H1 (cell line): ENCODE measurements around the gene LMTK2. TPM values are rescaled to one million over a fixed set of nuclear protein-coding genes. Genes with fewer than 3 reads are reported as not detected.

ENCODE experiments used
- CTCF ChIA-PET: fragments of 300-600 bp; sonication (Branson Sonifier 250); formaldehyde crosslinking; loops from one replicate; lab custom pipeline; 2021; ENCODE audit not compliant: partially characterized antibody; lab: Charles Lee
- POLR2A ChIA-PET: fragments of 300-600 bp; sonication (Branson Sonifier 250); formaldehyde crosslinking; loops from one replicate; lab custom pipeline; 2021; ENCODE audit warnings: inconsistent platforms; ENCODE audit not compliant: partially characterized antibody; lab: Charles Lee
- DNase-seq, 2 experiments: peaks; one replicate each; pipeline versions ENCODE4 v3.0.0 to v3.0.0-alpha.2; 2010 to 2022; ENCODE audit warnings: low spot score in 2 of 2, low read depth in 1 of 2, mixed read lengths in 1 of 2
- FAIRE-seq: peaks from 2 replicates; lab custom pipeline; 2011; peaks lifted over from hg19 to GRCh38; lab: Jason Lieb, UNC
- H2AFZ ChIP-seq: 2 replicates; pipeline ENCODE4 v1.8.1; 2012; ENCODE audit warnings: low read length, inconsistent platforms
- H2AK5ac ChIP-seq: 2 replicates; pipeline ENCODE4 v1.6.1; 2013; ENCODE audit warnings: low read depth, low read length
- H2BK120ac ChIP-seq: replicated peaks from 2 replicates; pipeline ENCODE3; 2013; ENCODE audit warnings: low read depth, low read length, inconsistent platforms
- H2BK12ac ChIP-seq: 2 replicates; pipeline ENCODE4 v1.6.1; 2013; ENCODE audit warnings: low read depth, low read length
- H2BK15ac ChIP-seq: 2 replicates; pipeline ENCODE4 v1.6.1; 2013; ENCODE audit warnings: low read length
- H2BK20ac ChIP-seq: 2 replicates; pipeline ENCODE4 v1.6.1; 2013; ENCODE audit warnings: low read length
- H2BK5ac ChIP-seq: 2 replicates; pipeline ENCODE4 v1.6.1; 2013; ENCODE audit warnings: low read depth, low read length
- H3K14ac ChIP-seq: 2 replicates; pipeline ENCODE4 v1.6.1; 2013; ENCODE audit warnings: inconsistent platforms; ENCODE audit not compliant: insufficient read length
- H3K18ac ChIP-seq: 2 replicates; pipeline ENCODE4 v1.6.1; 2013; ENCODE audit warnings: low read length; ENCODE audit errors: extremely low read depth
- H3K23ac ChIP-seq: 2 replicates; pipeline ENCODE4 v1.6.1; 2013; ENCODE audit warnings: inconsistent platforms; ENCODE audit not compliant: insufficient read length
- H3K23me2 ChIP-seq: 2 replicates; pipeline ENCODE4 v1.6.1; 2013; ENCODE audit warnings: low read depth, low read length
- H3K27ac ChIP-seq: 2 replicates; pipeline ENCODE4 v1.6.1; 2011; ENCODE audit warnings: low read depth, low read length, inconsistent platforms
- H3K27me3 ChIP-seq, 4 experiments: replicated peaks in 1 of 4; 1 replicate in 1 of 4; 2 replicates in 3 of 4; pipeline versions ENCODE4 v1.6.1 to v1.8.1; 2011 to 2013; ENCODE audit warnings: low read length in 3 of 4, mild to moderate bottlenecking in 3 of 4, inconsistent platforms in 2 of 4, mixed read lengths in 2 of 4, moderate library complexity in 1 of 4; ENCODE audit not compliant: control insufficient read depth in 3 of 4, insufficient read depth in 3 of 4; ENCODE audit errors: extremely low read depth in 1 of 4
- H3K36me3 ChIP-seq, 4 experiments: 2 replicates each; pipeline versions ENCODE4 v1.6.1 to v1.8.1; 2011 to 2013; ENCODE audit warnings: mild to moderate bottlenecking in 4 of 4, low read length in 3 of 4, moderate library complexity in 2 of 4, control low read depth in 1 of 4, inconsistent platforms in 1 of 4; ENCODE audit not compliant: insufficient read depth in 4 of 4, control insufficient read depth in 2 of 4
- H3K4ac ChIP-seq: replicated peaks from 2 replicates; pipeline ENCODE3; 2013; ENCODE audit warnings: low read length, low read depth, mixed read lengths, inconsistent platforms; ENCODE audit not compliant: insufficient read length
- H3K4me1 ChIP-seq, 4 experiments: replicated peaks in 1 of 4; 1 replicate in 1 of 4; 2 replicates in 3 of 4; pipeline versions ENCODE4 v1.6.1 to v1.8.1; 2011 to 2013; ENCODE audit warnings: low read length in 3 of 4, inconsistent platforms in 2 of 4, mixed read lengths in 1 of 4; ENCODE audit not compliant: insufficient read depth in 4 of 4, control insufficient read depth in 3 of 4
- H3K4me2 ChIP-seq, 2 experiments: 2 replicates each; pipeline versions ENCODE4 v1.6.1 to v1.8.1; 2011 to 2013; ENCODE audit warnings: low read depth in 2 of 2, low read length in 2 of 2, control low read depth in 1 of 2, inconsistent platforms in 1 of 2, mild to moderate bottlenecking in 1 of 2; ENCODE audit not compliant: insufficient read depth in 1 of 2
- H3K4me3 ChIP-seq, 4 experiments: fragments of 200-600, 300-600 bp in 1 of 4; sonication (generic), shearing (Covaris generic), sonication (Bioruptor Twin) in 1 of 4; 2 replicates each; pipeline versions ENCODE4 v1.5.1 to v1.8.1; 2011 to 2016; ENCODE audit warnings: low read length in 4 of 4, low read depth in 3 of 4, control low read depth in 2 of 4, inconsistent platforms in 2 of 4, mild to moderate bottlenecking in 2 of 4, mixed read lengths in 1 of 4, moderate library complexity in 1 of 4; ENCODE audit not compliant: insufficient read depth in 2 of 4; ENCODE audit errors: extremely low read depth in 1 of 4
- H3K56ac ChIP-seq: replicated peaks from 2 replicates; pipeline ENCODE3; 2013; ENCODE audit warnings: low read depth, mild to moderate bottlenecking, mixed read lengths, low read length, inconsistent platforms; ENCODE audit not compliant: insufficient read length
- H3K79me1 ChIP-seq: 2 replicates; pipeline ENCODE4 v1.6.1; 2013; ENCODE audit warnings: low read depth, low read length, control low read depth
- H3K79me2 ChIP-seq, 2 experiments: 2 replicates each; pipeline versions ENCODE4 v1.6.1 to v1.8.1; 2012 to 2013; ENCODE audit warnings: low read length in 2 of 2, mild to moderate bottlenecking in 2 of 2, inconsistent platforms in 1 of 2; ENCODE audit not compliant: insufficient read depth in 2 of 2, control insufficient read depth in 1 of 2
- H3K9ac ChIP-seq, 4 experiments: replicated peaks in 1 of 4; 1 replicate in 1 of 4; 2 replicates in 3 of 4; pipeline versions ENCODE4 v1.6.1 to v1.8.1; 2011 to 2013; ENCODE audit warnings: low read depth in 3 of 4, low read length in 3 of 4, control low read depth in 2 of 4, mild to moderate bottlenecking in 2 of 4, moderate library complexity in 2 of 4, inconsistent platforms in 1 of 4; ENCODE audit errors: extremely low read depth in 1 of 4
- H3K9me3 ChIP-seq, 2 experiments: 2 replicates each; pipeline versions ENCODE4 v1.6.1 to v1.8.1; 2012 to 2013; ENCODE audit warnings: mild to moderate bottlenecking in 2 of 2, moderate library complexity in 2 of 2, control low read depth in 1 of 2, inconsistent platforms in 1 of 2, low read depth in 1 of 2, low read length in 1 of 2, mixed read lengths in 1 of 2; ENCODE audit not compliant: insufficient read depth in 2 of 2
- H4K20me1 ChIP-seq, 2 experiments: replicated peaks in 1 of 2; 2 replicates each; pipeline versions ENCODE3 to v1.8.1; 2011 to 2013; ENCODE audit warnings: inconsistent platforms in 2 of 2, low read length in 2 of 2, mild to moderate bottlenecking in 1 of 2; ENCODE audit not compliant: insufficient read depth in 2 of 2, control insufficient read depth in 1 of 2
- H4K5ac ChIP-seq: 2 replicates; pipeline ENCODE4 v1.6.1; 2013; ENCODE audit warnings: low read length, low read depth, mixed read lengths, inconsistent platforms; ENCODE audit not compliant: insufficient read length
- H4K8ac ChIP-seq: 2 replicates; pipeline ENCODE4 v1.8.0; 2013; ENCODE audit warnings: mild to moderate bottlenecking, moderate library complexity, low read length, inconsistent platforms; ENCODE audit not compliant: insufficient read depth; ENCODE audit errors: extremely low read depth
- H4K91ac ChIP-seq: replicated peaks from 2 replicates; pipeline ENCODE3; 2013; ENCODE audit warnings: low read length, mixed read lengths, inconsistent platforms; ENCODE audit not compliant: insufficient read length
- BRCA1 ChIP-seq: IDR thresholded peaks from 2 replicates; pipeline ENCODE4 v1.6.1; 2012; ENCODE audit warnings: low read depth, low read length, improper control_type of control experiment
- EP300 ChIP-seq, 2 experiments: IDR thresholded peaks; 1 replicate in 1 of 2; 2 replicates in 1 of 2; pipeline ENCODE4 v1.6.1; 2011 to 2012; ENCODE audit warnings: low read depth in 2 of 2, low read length in 2 of 2, mild to moderate bottlenecking in 2 of 2, borderline replicate concordance in 1 of 2, inconsistent platforms in 1 of 2, moderate library complexity in 1 of 2
- KDM1A ChIP-seq: fragments of 200-600, 300-600 bp; sonication (generic); IDR thresholded peaks from 2 replicates; pipeline ENCODE4 v1.7.1; 2016; ENCODE audit warnings: mild to moderate bottlenecking, low read length, borderline replicate concordance
- NRF1 ChIP-seq: IDR thresholded peaks from 2 replicates; pipeline ENCODE4 v1.6.1; 2011; ENCODE audit warnings: mild to moderate bottlenecking, low read depth, low read length, improper control_type of control experiment
- POLR2AphosphoS5 ChIP-seq: IDR thresholded peaks from 2 replicates; pipeline ENCODE4 v1.6.1; 2011; ENCODE audit warnings: low read depth, low read length
- RXRA ChIP-seq: IDR thresholded peaks from 2 replicates; pipeline ENCODE4 v1.6.1; 2011; ENCODE audit warnings: low read depth, mild to moderate bottlenecking, low read length, moderate library complexity; ENCODE audit not compliant: insufficient read depth
- SIN3A ChIP-seq, 2 experiments: IDR thresholded peaks in 1 of 2; conservative IDR thresholded peaks in 1 of 2; 2 replicates each; pipeline ENCODE4 v1.6.1; 2011 to 2012; ENCODE audit warnings: low read length in 2 of 2, improper control_type of control experiment in 1 of 2, low read depth in 1 of 2, mild to moderate bottlenecking in 1 of 2
- SIRT6 ChIP-seq: IDR thresholded peaks from one replicate; pipeline ENCODE4 v1.7.1; 2012; ENCODE audit warnings: low read length, inconsistent platforms
- SP1 ChIP-seq: IDR thresholded peaks from 2 replicates; pipeline ENCODE4 v1.6.1; 2011; ENCODE audit warnings: low read depth, low read length
- TEAD4 ChIP-seq: IDR thresholded peaks from 2 replicates; pipeline ENCODE4 v1.6.1; 2012; ENCODE audit warnings: low read depth, low read length, inconsistent platforms, mixed read lengths
- YY1 ChIP-seq: IDR thresholded peaks from 2 replicates; pipeline ENCODE4 v1.6.1; 2011; ENCODE audit warnings: low read depth, mild to moderate bottlenecking, low read length
- WGBS, 2 experiments: shearing (Covaris generic) in 1 of 2; methylation state at CpG; one replicate each; pipeline versions ENCODE4 v1.1.6 to v1.1.7; 2013 to 2015; ENCODE audit warnings: low lambda C conversion rate in 2 of 2, mixed read lengths in 2 of 2, inconsistent platforms in 1 of 2, low coverage in 1 of 2, missing lambda C conversion rate in 1 of 2; ENCODE audit not compliant: insufficient replicate concordance in 2 of 2, insufficient coverage in 1 of 2, insufficient read length in 1 of 2; ENCODE audit errors: extremely low coverage in 1 of 2, missing lambda C conversion rate in 1 of 2; 5-methylcytosine and 5-hydroxymethylcytosine counted together
- polyA plus RNA-seq, 7 experiments: library from polyadenylated mRNA; depleted of rRNA in 3 of 7; stranded (reverse) in 5 of 7; unstranded in 2 of 7; fragments of >200 nt in 5 of 7; fragments of 200-250 nt in 2 of 7; gene quantifications; 1 replicate in 5 of 7; 2 replicates in 1 of 7; 4 replicates in 1 of 7; pipeline versions ENCODE4 v1.2.1 to v1.2.3, GENCODE V29; 2011 to 2013; ENCODE audit warnings: missing spikeins in 2 of 7, mixed read lengths in 2 of 7
- total RNA-seq: library from RNA; stranded (reverse); fragmentation: NEBNext Ultra II Directional; extraction: Animal tissue kit (Norgen Biotek cat#: 25700); gene quantifications from 2 replicates; pipeline ENCODE4 v1.2.1, GENCODE V29; 2021

Gene LMTK2
- total and polyA plus RNA-seq, 2 of the 8 experiments (the other 6 are each of a cell fraction or from before 2014, with no cell fraction given): 9.7 to 30.7 TPM

- H3K9me3 ChIP-seq: no peaks in the 10 kb centered on the region
- H3K14ac ChIP-seq: no peak overlapping the region
- ChIA-PET POLR2A (no interaction called here), CTCF (interaction anchor here (0.5 to 15.9 kb wide), 5 partner anchors 8 to 153 kb away, joined by 3 to 476 read pairs (median 75); partner anchors contain the start of gene LMTK2)
- peaks cover 0 to 22% (median 3%) of the 10 kb centered on the region in 4 experiments; a peak in 6 of 8 replicates for H3K36me3 ChIP-seq
- no peaks in the 10 kb centered on the region; the same call in none of the 2 replicates for H3K79me1 ChIP-seq
- H2BK5ac ChIP-seq: no peak overlapping the region
- no peak overlapping the region for H2BK120ac ChIP-seq
- H2BK15ac ChIP-seq: no peak overlapping the region
- TF ChIP-seq EP300 (IDR thresholded peaks at IDR 0.05; ENCODE audit: borderline replicate concordance in 1 of 2, low read depth in 2 of 2, low read length in 2 of 2): no peak
- no peak for TF ChIP-seq POLR2AphosphoS5
- no peak for TF ChIP-seq RXRA
- no peak for TF ChIP-seq NRF1
- TF ChIP-seq SIN3A (conservative IDR thresholded peaks at IDR 0.05 in 1 of 2, IDR thresholded peaks at IDR 0.05 in 1 of 2; ENCODE audit: low read depth in 1 of 2, low read length in 2 of 2): no peak
- no peak for TF ChIP-seq BRCA1
- no peak for TF ChIP-seq KDM1A
- TF ChIP-seq SIRT6: no peak
- TF ChIP-seq TEAD4: no peak
- TF ChIP-seq SP1: no peak
- no peak for TF ChIP-seq YY1
- H3K4me1 ChIP-seq: no peaks in the 10 kb centered on the region; a peak in 1 of 7 replicates
- H3K4me2 ChIP-seq: no peak overlapping the region
- H3K4ac ChIP-seq: no peak overlapping the region
- no peak overlapping the region for H2BK20ac ChIP-seq
- H4K5ac ChIP-seq: no peak overlapping the region
- H3K9ac ChIP-seq: no peak overlapping the region
- DNase-seq (no peak), FAIRE-seq (no peak)
- no peak overlapping the region for H3K18ac ChIP-seq
- H3K56ac ChIP-seq: no peak overlapping the region
- no peak overlapping the region for H2AFZ ChIP-seq
- no peak overlapping the region for H3K23ac ChIP-seq
- no peaks in the 10 kb centered on the region for H3K27me3 ChIP-seq
- H2BK12ac ChIP-seq: no peak overlapping the region
- WGBS, 2 experiments: 94% methylated on average over 8 of the region's 8 CpGs; no CpG with 5 or more reads in 1 of the 2 experiments
- H2AK5ac ChIP-seq: no peak overlapping the region
- no peak overlapping the region for H3K27ac ChIP-seq
- 0 out of 4 replicates have a peak, but pooled peaks cover 0 to 4% of the 10 kb centered on the region in 2 experiments for H3K79me2 ChIP-seq
- no peak overlapping the region for H4K8ac ChIP-seq
- H4K91ac ChIP-seq: no peak overlapping the region
- H3K23me2 ChIP-seq: no peaks in the 10 kb centered on the region
- H3K4me3 ChIP-seq: no peak overlapping the region
- H4K20me1 ChIP-seq: peaks cover 3 to 13% of the 10 kb centered on the region in 2 experiments
Measured at GRCh38 chr7:98170966-98171365, 64.3 kb downstream of the LMTK2 start.
